ENCODE results near the gene ARMS2.

ARMS2 gene

GRCh38 chr10:122481296-122482056 lies 27.0 kb downstream of the ARMS2 start:
- Histone ChIP-seq H3K18ac (ENCODE audit: low read length) (no peak overlapping the region), H3K27ac (ENCODE audit: low read depth, low read length) (no peak overlapping the region), H3K27me3 (ENCODE audit: insufficient read depth, low read length) (no peaks in the 10 kb centered on the region), H3K36me3 (ENCODE audit: control insufficient read depth in 1 of 2, insufficient read depth in 2 of 2, low read length in 2 of 2) (peaks cover 0 to 3% of the 10 kb centered on the region in 2 experiments), H2AK5ac (ENCODE audit: low read length) (no peak overlapping the region), H3K9me3 (ENCODE audit: insufficient read depth, low read depth, low read length) (peaks cover 4% of the 10 kb centered on the region), H2BK120ac (ENCODE audit: insufficient read depth, low read length, poor library complexity) (no peak overlapping the region), H3K23ac (ENCODE audit: low read length) (no peak overlapping the region), H3K4ac (ENCODE audit: low read depth, low read length) (no peak overlapping the region), H3K4me2 (ENCODE audit: low read length) (no peak overlapping the region), H3K79me2 (ENCODE audit: control insufficient read depth, insufficient read depth, low read length, poor library complexity) (no peaks in the 10 kb centered on the region), H3K4me1 (ENCODE audit: control insufficient read depth in 1 of 2, insufficient read depth in 2 of 2, low read length in 2 of 2) (peaks cover 24 to 30% of the 10 kb centered on the region in 2 experiments), H2BK12ac (ENCODE audit: low read length) (no peak overlapping the region), H3K9ac (ENCODE audit: low read length) (no peak overlapping the region), H4K8ac (ENCODE audit: low read depth, low read length) (no peak overlapping the region), H3K79me1 (ENCODE audit: low read length) (peaks cover 27% of the 10 kb centered on the region), H4K91ac (ENCODE audit: low read depth, low read length) (no peak overlapping the region), H2BK5ac (ENCODE audit: low read depth, low read length, poor library complexity) (no peak overlapping the region), H3K4me3 (ENCODE audit: low read depth, low read length) (no peak overlapping the region), H2AFZ (ENCODE audit: insufficient read depth, low read length, poor library complexity) (no peak overlapping the region), H4K12ac (ENCODE audit: low read depth, low read length) (no peak overlapping the region), H3K14ac (ENCODE audit: low read length) (no peak overlapping the region)
- no peak for DNase-seq
- no CpG with 5 or more reads among the region's 6 CpGs for WGBS (ENCODE audit: extremely low coverage, insufficient coverage, insufficient read length)

- no CpG with 5 or more reads among the region's 11 CpGs for WGBS (ENCODE audit: extremely low coverage, insufficient coverage, insufficient read length)
- H2AFZ ChIP-seq (ENCODE audit: insufficient read depth, low read length, poor library complexity) = no peak overlapping the region
- H3K14ac ChIP-seq (ENCODE audit: low read length) = no peak overlapping the region
- no peak overlapping the region for H3K23ac ChIP-seq (ENCODE audit: low read length)
- H3K4me3 ChIP-seq (ENCODE audit: low read depth, low read length) = no peak overlapping the region
- H4K8ac ChIP-seq (ENCODE audit: low read depth, low read length) = no peak overlapping the region
- no peak overlapping the region for H3K4ac ChIP-seq (ENCODE audit: low read depth, low read length)
- peak overlapping the region; percentile 33 for H2BK5ac ChIP-seq (ENCODE audit: low read depth, low read length, poor library complexity)
- H3K36me3 ChIP-seq (ENCODE audit: control insufficient read depth in 1 of 2, insufficient read depth in 2 of 2, low read length in 2 of 2) = peaks cover 4 to 6% of the 10 kb centered on the region in 2 experiments
- H3K79me2 ChIP-seq (ENCODE audit: control insufficient read depth, insufficient read depth, low read length, poor library complexity) = no peaks in the 10 kb centered on the region
- H3K27ac ChIP-seq (ENCODE audit: low read depth, low read length) = no peak overlapping the region
- no peak for DNase-seq
- H3K4me1 ChIP-seq (ENCODE audit: control insufficient read depth in 1 of 2, insufficient read depth in 2 of 2, low read length in 2 of 2) = peaks cover 21 to 23% of the 10 kb centered on the region in 2 experiments
- no peaks in the 10 kb centered on the region for H3K27me3 ChIP-seq (ENCODE audit: insufficient read depth, low read length)
- H4K91ac ChIP-seq (ENCODE audit: low read depth, low read length) = peak overlapping the region; percentile 22
- no peak overlapping the region for H4K12ac ChIP-seq (ENCODE audit: low read depth, low read length)
- peak overlapping the region; percentile 56 for H2BK12ac ChIP-seq (ENCODE audit: low read length)
- H3K79me1 ChIP-seq (ENCODE audit: low read length) = peaks cover 19% of the 10 kb centered on the region
- H3K9me3 ChIP-seq (ENCODE audit: insufficient read depth, low read depth, low read length) = peaks cover 4% of the 10 kb centered on the region
- no peak overlapping the region for H2BK120ac ChIP-seq (ENCODE audit: insufficient read depth, low read length, poor library complexity)
- no peak overlapping the region for H3K4me2 ChIP-seq (ENCODE audit: low read length)
- H3K9ac ChIP-seq (ENCODE audit: low read length) = no peak overlapping the region
- H3K18ac ChIP-seq (ENCODE audit: low read length) = peak overlapping the region; percentile 1
- peak overlapping the region; percentile 10 for H2AK5ac ChIP-seq (ENCODE audit: low read length)
Measured at GRCh38 chr10:122484276-122485060, 30.0 kb downstream of the ARMS2 start.

- Histone ChIP-seq H2AFZ (ENCODE audit: insufficient read depth, low read length, poor library complexity) (no peak overlapping the region), H3K4me2 (ENCODE audit: low read length) (no peak overlapping the region), H3K4ac (ENCODE audit: low read depth, low read length) (no peak overlapping the region), H3K4me1 (ENCODE audit: control insufficient read depth in 1 of 2, insufficient read depth in 2 of 2, low read length in 2 of 2) (peaks cover 21 to 23% of the 10 kb centered on the region in 2 experiments), H3K27ac (ENCODE audit: low read depth, low read length) (peak overlapping the region; percentile 66), H4K12ac (ENCODE audit: low read depth, low read length) (no peak overlapping the region), H3K9ac (ENCODE audit: low read length) (no peak overlapping the region), H2BK5ac (ENCODE audit: low read depth, low read length, poor library complexity) (peak overlapping the region; percentile 85), H4K8ac (ENCODE audit: low read depth, low read length) (peak overlapping the region; percentile 70), H4K91ac (ENCODE audit: low read depth, low read length) (peak overlapping the region; percentile 74), H2BK12ac (ENCODE audit: low read length) (peak overlapping the region; percentile 84), H2AK5ac (ENCODE audit: low read length) (peak overlapping the region; percentile 80), H3K18ac (ENCODE audit: low read length) (peak overlapping the region; percentile 87), H3K9me3 (ENCODE audit: insufficient read depth, low read depth, low read length) (peaks cover 4% of the 10 kb centered on the region), H3K36me3 (ENCODE audit: control insufficient read depth in 1 of 2, insufficient read depth in 2 of 2, low read length in 2 of 2) (peaks cover 4 to 6% of the 10 kb centered on the region in 2 experiments), H3K27me3 (ENCODE audit: insufficient read depth, low read length) (no peaks in the 10 kb centered on the region), H3K79me1 (ENCODE audit: low read length) (peaks cover 17% of the 10 kb centered on the region), H2BK120ac (ENCODE audit: insufficient read depth, low read length, poor library complexity) (peak overlapping the region; percentile 88), H3K23ac (ENCODE audit: low read length) (no peak overlapping the region), H3K79me2 (ENCODE audit: control insufficient read depth, insufficient read depth, low read length, poor library complexity) (no peaks in the 10 kb centered on the region), H3K14ac (ENCODE audit: low read length) (peak overlapping the region; percentile 65), H3K4me3 (ENCODE audit: low read depth, low read length) (no peak overlapping the region)
- DNase-seq = peak in 1 of 2 donors; percentile 14
- WGBS (ENCODE audit: extremely low coverage, insufficient coverage, insufficient read length) = no CpG with 5 or more reads among the region's 5 CpGs
Measured at GRCh38 chr10:122485670-122486069, 31.2 kb downstream of the ARMS2 start.

- H3K9me3 ChIP-seq (ENCODE audit: insufficient read depth, low read depth, low read length) = no peaks in the 10 kb centered on the region
- peak overlapping the region; percentile 73 for H3K18ac ChIP-seq (ENCODE audit: low read length)
- H2AK5ac ChIP-seq (ENCODE audit: low read length) = peak overlapping the region; percentile 92
- peaks cover 22% of the 10 kb centered on the region for H3K79me1 ChIP-seq (ENCODE audit: low read length)
- H2BK5ac ChIP-seq (ENCODE audit: low read depth, low read length, poor library complexity) = peak overlapping the region; percentile 57
- peaks cover 4 to 8% of the 10 kb centered on the region in 2 experiments for H3K36me3 ChIP-seq (ENCODE audit: control insufficient read depth in 1 of 2, insufficient read depth in 2 of 2, low read length in 2 of 2)
- no peaks in the 10 kb centered on the region for H3K27me3 ChIP-seq (ENCODE audit: insufficient read depth, low read length)
- peak overlapping the region; percentile 92 for H2BK12ac ChIP-seq (ENCODE audit: low read length)
- peak overlapping the region; percentile 90 for H4K91ac ChIP-seq (ENCODE audit: low read depth, low read length)
- H3K23ac ChIP-seq (ENCODE audit: low read length) = no peak overlapping the region
- no peak for DNase-seq
- H2AFZ ChIP-seq (ENCODE audit: insufficient read depth, low read length, poor library complexity) = no peak overlapping the region
- H3K79me2 ChIP-seq (ENCODE audit: control insufficient read depth, insufficient read depth, low read length, poor library complexity) = no peaks in the 10 kb centered on the region
- no peak overlapping the region for H3K4ac ChIP-seq (ENCODE audit: low read depth, low read length)
- peaks cover 27 to 30% of the 10 kb centered on the region in 2 experiments for H3K4me1 ChIP-seq (ENCODE audit: control insufficient read depth in 1 of 2, insufficient read depth in 2 of 2, low read length in 2 of 2)
- peak overlapping the region; percentile 88 for H3K14ac ChIP-seq (ENCODE audit: low read length)
- no peak overlapping the region for H4K8ac ChIP-seq (ENCODE audit: low read depth, low read length)
- H3K27ac ChIP-seq (ENCODE audit: low read depth, low read length) = no peak overlapping the region
- H3K9ac ChIP-seq (ENCODE audit: low read length) = no peak overlapping the region
- peak overlapping the region; percentile 18 for H2BK120ac ChIP-seq (ENCODE audit: insufficient read depth, low read length, poor library complexity)
- no CpG with 5 or more reads among the region's 9 CpGs for WGBS (ENCODE audit: extremely low coverage, insufficient coverage, insufficient read length)
- no peak overlapping the region for H3K4me3 ChIP-seq (ENCODE audit: low read depth, low read length)
- no peak overlapping the region for H3K4me2 ChIP-seq (ENCODE audit: low read length)
- H4K12ac ChIP-seq (ENCODE audit: low read depth, low read length) = no peak overlapping the region
Measured at GRCh38 chr10:122486406-122487080, 32.1 kb downstream of the ARMS2 start.

All from trophoblast cell (in vitro differentiated cells and primary cell).